ENCODE results near the gene ANKRD53. TPM values are rescaled to one million over a fixed set of nuclear protein-coding genes. Genes with fewer than 3 reads are reported as not detected.

ANKRD53 gene
- total RNA-seq, 1 experiment from 2014 or later, result not detected

GRCh38 chr2:70954886-70955285 lies 23.5 kb upstream of the ANKRD53 start:
- CTCF ChIA-PET, result interaction anchor here (1.7 kb wide), 1 partner anchor 9 kb away, joined by 9 read pairs; no protein-coding TSS in a partner anchor
- TF ChIP-seq EZH2 (IDR thresholded peaks at IDR 0.05), result no peak
- TF ChIP-seq, protein P1, sequence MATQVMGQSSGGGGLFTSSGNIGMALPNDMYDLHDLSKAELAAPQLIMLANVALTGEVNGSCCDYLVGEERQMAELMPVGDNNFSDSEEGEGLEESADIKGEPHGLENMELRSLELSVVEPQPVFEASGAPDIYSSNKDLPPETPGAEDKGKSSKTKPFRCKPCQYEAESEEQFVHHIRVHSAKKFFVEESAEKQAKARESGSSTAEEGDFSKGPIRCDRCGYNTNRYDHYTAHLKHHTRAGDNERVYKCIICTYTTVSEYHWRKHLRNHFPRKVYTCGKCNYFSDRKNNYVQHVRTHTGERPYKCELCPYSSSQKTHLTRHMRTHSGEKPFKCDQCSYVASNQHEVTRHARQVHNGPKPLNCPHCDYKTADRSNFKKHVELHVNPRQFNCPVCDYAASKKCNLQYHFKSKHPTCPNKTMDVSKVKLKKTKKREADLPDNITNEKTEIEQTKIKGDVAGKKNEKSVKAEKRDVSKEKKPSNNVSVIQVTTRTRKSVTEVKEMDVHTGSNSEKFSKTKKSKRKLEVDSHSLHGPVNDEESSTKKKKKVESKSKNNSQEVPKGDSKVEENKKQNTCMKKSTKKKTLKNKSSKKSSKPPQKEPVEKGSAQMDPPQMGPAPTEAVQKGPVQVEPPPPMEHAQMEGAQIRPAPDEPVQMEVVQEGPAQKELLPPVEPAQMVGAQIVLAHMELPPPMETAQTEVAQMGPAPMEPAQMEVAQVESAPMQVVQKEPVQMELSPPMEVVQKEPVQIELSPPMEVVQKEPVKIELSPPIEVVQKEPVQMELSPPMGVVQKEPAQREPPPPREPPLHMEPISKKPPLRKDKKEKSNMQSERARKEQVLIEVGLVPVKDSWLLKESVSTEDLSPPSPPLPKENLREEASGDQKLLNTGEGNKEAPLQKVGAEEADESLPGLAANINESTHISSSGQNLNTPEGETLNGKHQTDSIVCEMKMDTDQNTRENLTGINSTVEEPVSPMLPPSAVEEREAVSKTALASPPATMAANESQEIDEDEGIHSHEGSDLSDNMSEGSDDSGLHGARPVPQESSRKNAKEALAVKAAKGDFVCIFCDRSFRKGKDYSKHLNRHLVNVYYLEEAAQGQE (IDR thresholded peaks at IDR 0.05; ENCODE audit: low read depth), result no peak
- no peak for TF ChIP-seq SP1 (IDR thresholded peaks at IDR 0.05; ENCODE audit: low read depth)
- no peak for TF ChIP-seq POLR2AphosphoS5 (IDR thresholded peaks at IDR 0.05; ENCODE audit: low read depth, low read length)
- TF ChIP-seq ELF1 (IDR thresholded peaks at IDR 0.05; ENCODE audit: borderline replicate concordance, low read depth), result no peak
- TF ChIP-seq RAD21 (IDR thresholded peaks at IDR 0.05; ENCODE audit: low read depth), result no peak
- TF ChIP-seq POLR2A (IDR thresholded peaks at IDR 0.05; ENCODE audit: borderline replicate concordance, extremely low read depth, insufficient read depth, insufficient read length), result no peak
- no peak for TF ChIP-seq JUND (IDR thresholded peaks at IDR 0.05)
- no peak for TF ChIP-seq TCF7L2 (IDR thresholded peaks at IDR 0.05; ENCODE audit: borderline replicate concordance, extremely low read depth, insufficient read depth, insufficient read length)
- TF ChIP-seq SIN3A (IDR thresholded peaks at IDR 0.05; ENCODE audit: low read depth), result no peak
- TF ChIP-seq, protein P2, sequence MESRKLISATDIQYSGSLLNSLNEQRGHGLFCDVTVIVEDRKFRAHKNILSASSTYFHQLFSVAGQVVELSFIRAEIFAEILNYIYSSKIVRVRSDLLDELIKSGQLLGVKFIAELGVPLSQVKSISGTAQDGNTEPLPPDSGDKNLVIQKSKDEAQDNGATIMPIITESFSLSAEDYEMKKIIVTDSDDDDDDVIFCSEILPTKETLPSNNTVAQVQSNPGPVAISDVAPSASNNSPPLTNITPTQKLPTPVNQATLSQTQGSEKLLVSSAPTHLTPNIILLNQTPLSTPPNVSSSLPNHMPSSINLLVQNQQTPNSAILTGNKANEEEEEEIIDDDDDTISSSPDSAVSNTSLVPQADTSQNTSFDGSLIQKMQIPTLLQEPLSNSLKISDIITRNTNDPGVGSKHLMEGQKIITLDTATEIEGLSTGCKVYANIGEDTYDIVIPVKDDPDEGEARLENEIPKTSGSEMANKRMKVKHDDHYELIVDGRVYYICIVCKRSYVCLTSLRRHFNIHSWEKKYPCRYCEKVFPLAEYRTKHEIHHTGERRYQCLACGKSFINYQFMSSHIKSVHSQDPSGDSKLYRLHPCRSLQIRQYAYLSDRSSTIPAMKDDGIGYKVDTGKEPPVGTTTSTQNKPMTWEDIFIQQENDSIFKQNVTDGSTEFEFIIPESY (IDR thresholded peaks at IDR 0.05; ENCODE audit: extremely low read depth, insufficient replicate concordance, low read length), result no peak
- TF ChIP-seq, protein P3, sequence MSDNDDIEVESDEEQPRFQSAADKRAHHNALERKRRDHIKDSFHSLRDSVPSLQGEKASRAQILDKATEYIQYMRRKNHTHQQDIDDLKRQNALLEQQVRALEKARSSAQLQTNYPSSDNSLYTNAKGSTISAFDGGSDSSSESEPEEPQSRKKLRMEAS (IDR thresholded peaks at IDR 0.05), result no peak
- TF ChIP-seq CBX3 (IDR thresholded peaks at IDR 0.05; ENCODE audit: low read depth), result no peak
- TF ChIP-seq CTCF (IDR thresholded peaks at IDR 0.05 in 2 of 3, conservative IDR thresholded peaks at IDR 0.05 in 1 of 3; ENCODE audit: borderline replicate concordance in 1 of 3, insufficient read depth in 1 of 3, low read depth in 2 of 3, low read length in 2 of 3), result no peak
- TF ChIP-seq CEBPB (IDR thresholded peaks at IDR 0.05; ENCODE audit: low read depth), result no peak
- no peak for TF ChIP-seq ZFX (IDR thresholded peaks at IDR 0.05)
- TF ChIP-seq YY1 (IDR thresholded peaks at IDR 0.05; ENCODE audit: extremely low read depth, insufficient replicate concordance, low read depth, low read length), result no peak

More at GRCh38 chr2:70954886-70955285, 23.5 kb upstream of the ANKRD53 start:
- no peaks in the 10 kb centered on the region for H3K36me3 ChIP-seq (ENCODE audit: control insufficient read depth in 1 of 2, insufficient read depth in 2 of 2, low read length in 2 of 2)
- no peaks in the 10 kb centered on the region for H4K20me1 ChIP-seq (ENCODE audit: insufficient read depth)
- intact Hi-C loops (cut with micrococcal nuclease), result no loop called here
- H3K9me3 ChIP-seq (ENCODE audit: control insufficient read depth in 1 of 2, insufficient read depth in 1 of 2, low read depth in 1 of 2, low read length in 2 of 2), result no peaks in the 10 kb centered on the region
- ATAC-seq (no peak), DNase-seq (ENCODE audit: low read depth, low spot score) (no peak)
- no peak overlapping the region for H2AFZ ChIP-seq (ENCODE audit: low read depth, low read length, poor library complexity, severe bottlenecking)
- ChIA-PET RAD21 (ENCODE audit: low non-redundant PET in 1 of 2, low total read pairs in 2 of 2, uncharacterized antibody in 2 of 2, unreplicated experiment in 2 of 2) (no interaction called here), POLR2A (no interaction called here)
- BruUV-seq (replicated peaks), result no TSS peak
- no peaks in the 10 kb centered on the region for H3K79me2 ChIP-seq (ENCODE audit: insufficient read depth, low read length)
- no peak overlapping the region for H3K4me3 ChIP-seq (replicated peaks in 1 of 2; ENCODE audit: low read depth in 1 of 2, low read length in 2 of 2)
- H3K27ac ChIP-seq (ENCODE audit: low read depth, low read length), result no peak overlapping the region
- H3K9me2 ChIP-seq (ENCODE audit: insufficient read depth), result no peaks in the 10 kb centered on the region
- peaks cover 23% of the 10 kb centered on the region for H3K27me3 ChIP-seq (ENCODE audit: insufficient read depth, low read length)
- H3K4me1 ChIP-seq (ENCODE audit: control insufficient read depth in 1 of 2, insufficient read depth in 2 of 2, low read length in 2 of 2), result no peaks in the 10 kb centered on the region
- no peak overlapping the region for H3K4me2 ChIP-seq (ENCODE audit: low read length)
- H3K9ac ChIP-seq (ENCODE audit: low read length), result no peak overlapping the region

Data from HCT116 (cell line).